Right hindlimb (tissue), 1 donor: ENCODE results near the gene CCDC134.

ENCODE experiments used
- DNase-seq: peaks from one replicate; pipeline ENCODE4 v3.0.0-alpha.2; 2018

Gene CCDC134

GRCh38 chr22:41800348-41801146 lies at the start of gene CCDC134:
Gene CCDC134, plus strand, starts transcription at chr22:41800679. Its CDS starts 8,212 bp downstream, at chr22:41808891.
- DNase-seq: peak; percentile 96

- no peak for DNase-seq
These were observed 48.2 kb upstream of the CCDC134 start for GRCh38 chr22:41752011-41752970.

- no peak for DNase-seq
These were observed 46.5 kb upstream of the CCDC134 start for GRCh38 chr22:41753984-41754383.

GRCh38 chr22:41757502-41757901 lies 43.0 kb upstream of the CCDC134 start:
- no peak for DNase-seq

- no peak for DNase-seq
These were observed 42.2 kb upstream of the CCDC134 start for GRCh38 chr22:41758231-41758630.

- DNase-seq: no peak
These were observed 37.3 kb upstream of the CCDC134 start for GRCh38 chr22:41762980-41763779.

GRCh38 chr22:41766476-41766875 lies 34.0 kb upstream of the CCDC134 start:
- DNase-seq: no peak

GRCh38 chr22:41768430-41768829 lies 32.0 kb upstream of the CCDC134 start:
- DNase-seq: no peak

- no peak for DNase-seq
These were observed 29.6 kb upstream of the CCDC134 start for GRCh38 chr22:41770715-41771468.

GRCh38 chr22:41772198-41772597 lies 28.3 kb upstream of the CCDC134 start:
- DNase-seq: no peak

- DNase-seq: no peak
These were observed 27.8 kb upstream of the CCDC134 start for GRCh38 chr22:41772645-41773044.

GRCh38 chr22:41775338-41775737 lies 25.1 kb upstream of the CCDC134 start:
- no peak for DNase-seq

GRCh38 chr22:41775976-41776375 lies 24.5 kb upstream of the CCDC134 start:
- no peak for DNase-seq

GRCh38 chr22:41776381-41776780 lies 24.1 kb upstream of the CCDC134 start:
- no peak for DNase-seq

- DNase-seq: no peak
These were observed 22.6 kb upstream of the CCDC134 start for GRCh38 chr22:41777749-41778425.

- no peak for DNase-seq
These were observed 20.5 kb upstream of the CCDC134 start for GRCh38 chr22:41779929-41780505.

GRCh38 chr22:41780746-41781505 lies 19.6 kb upstream of the CCDC134 start:
- DNase-seq: peak; percentile 36

GRCh38 chr22:41781507-41781906 lies 19.0 kb upstream of the CCDC134 start:
- no peak for DNase-seq

- no peak for DNase-seq
These were observed 18.2 kb upstream of the CCDC134 start for GRCh38 chr22:41782316-41782715.

- DNase-seq: no peak
These were observed 17.7 kb upstream of the CCDC134 start for GRCh38 chr22:41782751-41783150.
